WERI-Rb-1 (cell line): Measurements from ENCODE around the gene NOCT.

ENCODE experiments used
- DNase-seq: peaks from one replicate; pipeline ENCODE4 v3.0.0-alpha.2; 2020
- H3K27ac ChIP-seq: fragments of 250-450 bp; sonication (Bioruptor Pico); 2 replicates; pipeline ENCODE4 v1.5.1; 2020; ENCODE audit warnings: mild to moderate bottlenecking, moderate library complexity
- H3K27me3 ChIP-seq: fragments of 250-450 bp; sonication (Bioruptor Pico); 2 replicates; pipeline ENCODE4 v1.5.1; 2021; ENCODE audit warnings: mild to moderate bottlenecking, low read depth, moderate library complexity; ENCODE audit not compliant: insufficient read depth, severe bottlenecking
- H3K36me3 ChIP-seq: fragments of 250-450 bp; sonication (Bioruptor Pico); 2 replicates; pipeline ENCODE4 v1.5.1; 2020; ENCODE audit warnings: mild to moderate bottlenecking, moderate library complexity
- H3K4me3 ChIP-seq: 2 replicates; pipeline ENCODE4 v1.5.1; 2011; ENCODE audit warnings: low read depth, mild to moderate bottlenecking, control low read depth, low read length
- H3K9me3 ChIP-seq: fragments of 250-450 bp; sonication (Bioruptor Pico); 2 replicates; pipeline ENCODE4 v1.5.1; 2021; ENCODE audit warnings: mild to moderate bottlenecking, moderate library complexity; ENCODE audit not compliant: severe bottlenecking
- TF ChIP-seq, protein P1 (sequence below): IDR thresholded peaks from 2 replicates; pipeline ENCODE4 v1.5.1; 2011; ENCODE audit warnings: low read depth, mild to moderate bottlenecking, control low read depth, inconsistent platforms, low read length

The NOCT gene

DNA sequence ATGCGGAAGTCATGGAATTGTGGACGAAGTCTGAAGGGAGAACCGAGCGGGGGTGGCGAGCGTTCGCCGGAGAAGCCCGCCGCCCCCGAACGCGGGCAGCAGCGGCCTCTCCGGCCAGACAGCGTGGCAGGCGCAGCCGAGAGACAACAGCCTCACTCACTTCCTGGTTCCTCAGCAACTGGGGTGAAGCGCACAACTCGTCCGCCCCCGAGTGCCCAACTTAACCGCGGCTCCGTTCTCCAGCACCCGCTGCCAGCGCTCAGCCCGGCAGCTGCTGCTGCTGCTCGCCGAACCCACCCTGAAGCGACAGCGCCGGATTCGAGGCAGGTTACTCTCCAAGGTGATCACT is 68.0 kb downstream of the NOCT start:
- TF ChIP-seq, protein P1, sequence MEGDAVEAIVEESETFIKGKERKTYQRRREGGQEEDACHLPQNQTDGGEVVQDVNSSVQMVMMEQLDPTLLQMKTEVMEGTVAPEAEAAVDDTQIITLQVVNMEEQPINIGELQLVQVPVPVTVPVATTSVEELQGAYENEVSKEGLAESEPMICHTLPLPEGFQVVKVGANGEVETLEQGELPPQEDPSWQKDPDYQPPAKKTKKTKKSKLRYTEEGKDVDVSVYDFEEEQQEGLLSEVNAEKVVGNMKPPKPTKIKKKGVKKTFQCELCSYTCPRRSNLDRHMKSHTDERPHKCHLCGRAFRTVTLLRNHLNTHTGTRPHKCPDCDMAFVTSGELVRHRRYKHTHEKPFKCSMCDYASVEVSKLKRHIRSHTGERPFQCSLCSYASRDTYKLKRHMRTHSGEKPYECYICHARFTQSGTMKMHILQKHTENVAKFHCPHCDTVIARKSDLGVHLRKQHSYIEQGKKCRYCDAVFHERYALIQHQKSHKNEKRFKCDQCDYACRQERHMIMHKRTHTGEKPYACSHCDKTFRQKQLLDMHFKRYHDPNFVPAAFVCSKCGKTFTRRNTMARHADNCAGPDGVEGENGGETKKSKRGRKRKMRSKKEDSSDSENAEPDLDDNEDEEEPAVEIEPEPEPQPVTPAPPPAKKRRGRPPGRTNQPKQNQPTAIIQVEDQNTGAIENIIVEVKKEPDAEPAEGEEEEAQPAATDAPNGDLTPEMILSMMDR, result peak; percentile 18; the same call in 1 of the 2 replicates
- peaks cover 5% of the 10 kb centered on the region for H3K36me3 ChIP-seq
- peak overlapping the region; percentile 85 for H3K4me3 ChIP-seq
- H3K27ac ChIP-seq, result peak overlapping the region; percentile 94
- peak; percentile 62 for DNase-seq
- H3K9me3 ChIP-seq, result no peaks in the 10 kb centered on the region
- H3K27me3 ChIP-seq, result no peaks in the 10 kb centered on the region

DNA sequence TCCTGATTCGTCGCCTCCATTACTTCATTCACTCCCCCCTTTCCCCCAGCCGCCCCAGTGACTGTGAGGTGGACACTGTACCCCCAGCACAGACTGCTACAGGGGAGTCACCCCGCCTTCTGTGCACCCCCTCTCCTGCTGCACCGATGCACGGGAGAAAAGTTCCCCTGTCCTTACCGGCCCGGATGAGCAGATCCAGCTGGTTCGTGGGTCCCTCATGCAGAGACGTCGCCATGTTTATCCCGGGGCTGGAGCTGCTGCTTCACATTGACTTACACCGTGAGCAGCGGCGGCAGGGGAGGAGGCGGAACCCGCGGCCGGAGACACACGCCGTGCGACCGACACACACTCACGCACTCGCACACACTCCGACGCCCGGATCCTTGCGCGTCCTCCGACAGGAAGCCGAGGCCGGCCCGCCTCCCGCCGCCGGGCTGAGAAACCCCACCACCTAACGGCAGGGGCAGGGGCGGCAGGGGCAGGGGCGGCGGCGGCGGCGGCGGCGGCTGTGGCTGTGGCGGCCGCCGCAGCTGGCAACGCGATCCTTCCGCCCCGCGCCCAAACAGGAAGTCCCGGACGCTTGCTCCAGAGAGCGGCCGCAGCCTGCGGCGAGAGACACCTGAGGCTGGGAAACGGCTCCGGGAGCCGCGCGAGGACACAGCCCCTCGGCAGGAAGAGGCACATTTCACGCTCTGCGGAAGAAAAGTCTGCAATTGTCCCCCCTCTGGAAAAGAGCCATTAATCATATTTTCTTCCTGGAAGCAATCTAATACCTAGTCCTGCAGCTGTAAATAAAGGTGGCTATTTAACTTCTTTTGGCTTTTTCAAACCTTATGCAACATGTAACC is 68.6 kb downstream of the NOCT start:
- DNase-seq, result peak; percentile 97
- peaks cover 5% of the 10 kb centered on the region for H3K36me3 ChIP-seq
- H3K9me3 ChIP-seq, result no peaks in the 10 kb centered on the region
- no peaks in the 10 kb centered on the region for H3K27me3 ChIP-seq
- H3K27ac ChIP-seq, result peak overlapping the region; percentile 94
- TF ChIP-seq, protein P1, result peak; percentile 35
- H3K4me3 ChIP-seq, result peak overlapping the region; percentile 85

DNA sequence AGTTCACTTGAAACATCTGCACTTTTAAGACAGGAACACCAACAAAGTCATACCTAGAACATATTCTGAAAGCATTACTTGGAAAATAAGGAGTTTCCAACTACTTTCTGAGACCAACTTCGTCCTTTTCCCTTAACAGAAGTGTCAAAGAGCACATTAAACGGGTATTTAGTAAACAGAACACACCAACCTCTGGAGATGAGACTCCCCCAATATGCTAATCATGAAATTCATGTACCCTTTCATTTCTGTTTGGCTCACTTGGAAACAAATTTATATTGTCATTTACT is 69.2 kb downstream of the NOCT start:
- DNase-seq, result no peak
- TF ChIP-seq, protein P1, result no peak
- H3K36me3 ChIP-seq, result peaks cover 5% of the 10 kb centered on the region
- H3K27ac ChIP-seq, result peak overlapping the region; percentile 94
- H3K27me3 ChIP-seq, result no peaks in the 10 kb centered on the region
- H3K4me3 ChIP-seq, result peak overlapping the region; percentile 85
- no peaks in the 10 kb centered on the region for H3K9me3 ChIP-seq

DNA sequence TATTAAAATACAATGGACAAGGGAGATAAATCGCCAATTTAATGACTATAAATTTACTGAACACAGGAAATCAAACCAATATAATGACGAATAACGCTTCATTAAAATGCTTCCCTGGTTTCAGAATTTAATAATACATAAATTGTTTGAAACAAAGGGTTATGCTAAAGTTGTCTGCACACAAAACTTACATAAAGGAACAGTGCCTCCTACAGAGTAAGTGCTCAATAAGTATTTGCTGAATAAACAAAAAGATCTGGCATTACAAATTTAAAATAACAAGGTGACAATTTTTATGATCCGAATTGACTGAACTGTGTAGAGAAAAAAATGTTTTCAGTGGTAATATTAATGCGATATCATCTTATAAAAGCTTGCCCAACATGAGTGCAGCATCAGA is 69.6 kb downstream of the NOCT start:
- Histone ChIP-seq H3K9me3 (no peaks in the 10 kb centered on the region), H3K27ac (peak overlapping the region; percentile 94; the same call in 1 of the 2 replicates)

DNA sequence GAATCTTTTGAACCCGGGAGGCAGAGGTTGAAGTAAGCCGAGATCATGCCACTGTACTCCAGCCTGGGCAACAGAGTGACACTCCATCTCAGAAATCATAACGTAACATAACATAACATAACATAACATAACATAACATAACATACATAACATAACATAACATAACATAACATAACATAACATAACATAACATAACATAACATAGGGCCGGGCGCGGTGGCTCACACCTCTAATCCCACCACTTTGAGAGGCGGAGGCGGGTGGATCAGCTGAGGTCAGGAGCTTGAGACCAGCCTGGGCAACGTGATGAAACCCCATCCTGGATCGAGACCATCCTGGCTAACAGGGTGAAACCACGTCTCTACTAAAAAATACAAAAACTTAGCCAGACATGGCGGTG is 76.7 kb downstream of the NOCT start:
- no peaks in the 10 kb centered on the region for H3K27me3 ChIP-seq
- DNase-seq, result no peak
- no peak overlapping the region for H3K27ac ChIP-seq
- H3K9me3 ChIP-seq, result no peaks in the 10 kb centered on the region
- H3K36me3 ChIP-seq, result 0 out of 2 replicates have a peak, but pooled peaks cover 5% of the 10 kb centered on the region
- TF ChIP-seq, protein P1, result no peak
- no peak overlapping the region for H3K4me3 ChIP-seq

More for the DNA sequence above, 69.6 kb downstream of the NOCT start:
- Histone ChIP-seq H3K4me3 (peak overlapping the region; percentile 85), H3K27me3 (no peaks in the 10 kb centered on the region), H3K36me3 (peaks cover 5% of the 10 kb centered on the region)
- no peak for DNase-seq
- TF ChIP-seq, protein P1, result no peak
